Endothelial cell of umbilical vein (primary cell): ENCODE results near the gene GPLD1.

Source experiments
- EZH2 ChIP-seq: IDR thresholded peaks from 2 replicates; pipeline ENCODE4 v1.6.1; 2012; ENCODE audit warnings: borderline replicate concordance, low read depth, mild to moderate bottlenecking, moderate library complexity, low read length, inconsistent platforms; ENCODE audit not compliant: severe bottlenecking
- TF ChIP-seq, protein P1 (sequence below), 2 donors: IDR thresholded peaks; 1 replicate in 1 of 2; 2 replicates in 1 of 2; pipeline ENCODE4 v1.5.1; 2011; ENCODE audit warnings: low read length in 2 of 2, mild to moderate bottlenecking in 2 of 2, moderate library complexity in 2 of 2, control low read depth in 1 of 2, inconsistent platforms in 1 of 2, low read depth in 1 of 2; ENCODE audit not compliant: insufficient read depth in 1 of 2; ENCODE audit errors: extremely low read depth in 1 of 2

DNA sequence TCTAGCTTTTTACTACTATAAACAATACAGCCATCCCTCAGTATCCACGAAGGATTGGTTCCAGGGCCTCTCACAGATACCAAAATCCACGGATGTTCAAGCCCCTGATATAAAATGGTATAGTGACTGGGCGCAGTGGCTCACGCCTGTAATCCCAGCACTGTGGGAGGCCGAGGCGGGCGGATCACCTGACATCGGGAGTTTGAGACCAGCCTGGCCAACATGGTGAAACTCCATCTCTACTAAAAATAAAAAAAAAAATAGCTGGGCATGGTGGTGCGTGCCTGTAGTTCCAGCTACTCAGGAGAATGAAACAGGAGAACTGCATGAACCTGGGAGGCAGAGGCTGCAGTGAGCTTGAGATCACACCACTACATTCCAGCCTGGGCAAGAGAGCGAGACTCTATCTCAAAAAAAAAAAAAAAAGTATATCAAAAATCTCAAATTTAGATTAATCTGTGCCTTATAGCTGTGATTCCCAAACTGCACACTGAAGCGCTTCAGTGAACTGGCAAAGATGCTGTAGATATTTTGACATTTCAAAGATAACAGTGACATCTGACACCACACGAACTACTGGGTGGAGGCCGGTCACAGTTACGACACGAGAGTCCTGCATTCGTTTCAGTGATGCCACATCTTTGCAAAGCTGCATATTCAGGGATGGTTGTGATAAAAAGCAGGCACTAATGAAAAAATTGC, 48.3 kb downstream of the GPLD1 start:
- TF ChIP-seq, protein P1, sequence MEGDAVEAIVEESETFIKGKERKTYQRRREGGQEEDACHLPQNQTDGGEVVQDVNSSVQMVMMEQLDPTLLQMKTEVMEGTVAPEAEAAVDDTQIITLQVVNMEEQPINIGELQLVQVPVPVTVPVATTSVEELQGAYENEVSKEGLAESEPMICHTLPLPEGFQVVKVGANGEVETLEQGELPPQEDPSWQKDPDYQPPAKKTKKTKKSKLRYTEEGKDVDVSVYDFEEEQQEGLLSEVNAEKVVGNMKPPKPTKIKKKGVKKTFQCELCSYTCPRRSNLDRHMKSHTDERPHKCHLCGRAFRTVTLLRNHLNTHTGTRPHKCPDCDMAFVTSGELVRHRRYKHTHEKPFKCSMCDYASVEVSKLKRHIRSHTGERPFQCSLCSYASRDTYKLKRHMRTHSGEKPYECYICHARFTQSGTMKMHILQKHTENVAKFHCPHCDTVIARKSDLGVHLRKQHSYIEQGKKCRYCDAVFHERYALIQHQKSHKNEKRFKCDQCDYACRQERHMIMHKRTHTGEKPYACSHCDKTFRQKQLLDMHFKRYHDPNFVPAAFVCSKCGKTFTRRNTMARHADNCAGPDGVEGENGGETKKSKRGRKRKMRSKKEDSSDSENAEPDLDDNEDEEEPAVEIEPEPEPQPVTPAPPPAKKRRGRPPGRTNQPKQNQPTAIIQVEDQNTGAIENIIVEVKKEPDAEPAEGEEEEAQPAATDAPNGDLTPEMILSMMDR (IDR thresholded peaks at IDR 0.05; ENCODE audit: extremely low read depth in 1 of 2, insufficient read depth in 1 of 2, low read depth in 1 of 2, low read length in 2 of 2), result no peak
- no peak for TF ChIP-seq EZH2
